Fibroblast of mammary gland (primary cell): ENCODE measurements around the gene STARD8.

Experiments
- DNase-seq: peaks from one replicate; pipeline ENCODE4 v3.0.0-alpha.2; 2010; ENCODE audit warnings: low read depth
- H3K4me3 ChIP-seq: 2 replicates; pipeline ENCODE4 v1.5.1; 2011; ENCODE audit warnings: low read depth, mild to moderate bottlenecking, low read length, moderate library complexity; ENCODE audit not compliant: control insufficient read depth
- TF ChIP-seq, protein P1 (sequence below): conservative IDR thresholded peaks from 2 replicates; pipeline ENCODE4 v1.5.1; 2011; ENCODE audit warnings: low read depth, low read length, inconsistent platforms; ENCODE audit not compliant: control insufficient read depth, insufficient read depth

The STARD8 gene

DNA sequence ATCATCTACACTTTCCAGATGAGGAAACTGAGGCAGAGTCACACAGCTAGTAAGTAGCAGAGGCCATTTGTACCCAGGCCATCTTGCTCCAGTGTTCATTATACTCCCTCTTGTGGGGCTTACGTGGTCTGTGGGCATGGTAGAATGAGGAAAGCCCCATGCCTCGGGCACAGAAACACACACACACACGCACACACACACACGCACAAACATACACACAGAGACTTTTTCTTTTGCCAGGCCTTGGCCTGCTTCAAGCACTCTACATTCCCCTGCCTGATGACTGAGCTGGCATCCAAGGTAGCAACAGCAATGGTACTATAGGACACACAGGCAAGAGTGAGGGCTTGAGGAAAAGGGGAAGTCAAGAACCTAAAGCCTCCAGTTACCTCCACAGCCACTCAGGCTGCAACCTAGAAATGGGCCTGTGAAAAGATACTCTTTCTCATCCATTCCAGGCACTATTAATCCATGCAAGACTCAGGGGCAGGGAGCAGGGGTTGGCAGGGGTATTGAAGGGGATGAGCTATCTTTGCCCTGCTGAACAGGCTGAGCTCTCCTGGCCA lies 43.6 kb downstream of the STARD8 start:
- no peak for DNase-seq
- TF ChIP-seq, protein P1, sequence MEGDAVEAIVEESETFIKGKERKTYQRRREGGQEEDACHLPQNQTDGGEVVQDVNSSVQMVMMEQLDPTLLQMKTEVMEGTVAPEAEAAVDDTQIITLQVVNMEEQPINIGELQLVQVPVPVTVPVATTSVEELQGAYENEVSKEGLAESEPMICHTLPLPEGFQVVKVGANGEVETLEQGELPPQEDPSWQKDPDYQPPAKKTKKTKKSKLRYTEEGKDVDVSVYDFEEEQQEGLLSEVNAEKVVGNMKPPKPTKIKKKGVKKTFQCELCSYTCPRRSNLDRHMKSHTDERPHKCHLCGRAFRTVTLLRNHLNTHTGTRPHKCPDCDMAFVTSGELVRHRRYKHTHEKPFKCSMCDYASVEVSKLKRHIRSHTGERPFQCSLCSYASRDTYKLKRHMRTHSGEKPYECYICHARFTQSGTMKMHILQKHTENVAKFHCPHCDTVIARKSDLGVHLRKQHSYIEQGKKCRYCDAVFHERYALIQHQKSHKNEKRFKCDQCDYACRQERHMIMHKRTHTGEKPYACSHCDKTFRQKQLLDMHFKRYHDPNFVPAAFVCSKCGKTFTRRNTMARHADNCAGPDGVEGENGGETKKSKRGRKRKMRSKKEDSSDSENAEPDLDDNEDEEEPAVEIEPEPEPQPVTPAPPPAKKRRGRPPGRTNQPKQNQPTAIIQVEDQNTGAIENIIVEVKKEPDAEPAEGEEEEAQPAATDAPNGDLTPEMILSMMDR = no peak
- H3K4me3 ChIP-seq = no peak overlapping the region

DNA sequence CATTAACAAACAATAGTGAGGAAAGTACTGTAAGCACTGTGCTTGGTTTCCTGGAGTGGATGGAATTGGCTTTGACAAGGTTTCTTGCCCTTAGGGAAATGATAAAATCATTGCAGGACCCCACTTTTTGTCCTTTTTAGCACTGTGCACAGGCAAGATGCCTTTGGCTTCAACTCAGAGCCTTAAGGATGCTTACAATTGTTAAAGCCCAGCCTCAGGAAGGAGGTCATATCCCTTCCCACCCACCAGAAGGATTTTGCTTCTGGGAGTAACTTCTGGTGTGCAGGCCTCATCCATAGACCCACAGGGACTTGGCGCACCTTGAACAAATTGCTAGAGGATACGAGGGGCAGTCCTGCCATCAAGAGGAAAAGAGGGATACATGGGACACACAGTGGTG lies 44.5 kb downstream of the STARD8 start:
- no peak for DNase-seq

DNA sequence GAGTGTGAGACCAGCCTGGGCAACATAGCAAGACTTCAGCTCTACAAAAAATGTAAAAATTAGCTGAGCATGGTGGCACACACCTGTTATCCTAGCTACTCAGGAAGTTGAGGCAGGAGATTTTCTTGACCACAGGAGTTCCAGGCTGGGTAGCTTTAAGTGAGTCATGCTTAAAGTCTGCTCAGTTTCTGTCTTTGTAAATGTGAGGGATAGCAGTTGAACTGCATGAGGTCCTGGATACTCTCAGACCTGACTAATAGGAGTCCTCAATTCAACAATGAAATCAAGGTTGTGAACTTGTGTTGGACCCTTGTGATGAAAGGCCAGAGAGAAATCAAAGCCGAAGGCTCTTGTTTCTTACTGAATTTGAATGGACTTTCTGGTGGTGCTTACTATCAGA lies 45.2 kb downstream of the STARD8 start:
- peak; percentile 40 for DNase-seq
- TF ChIP-seq, protein P1 = no peak
- no peak overlapping the region for H3K4me3 ChIP-seq

More for the DNA sequence above, 44.5 kb downstream of the STARD8 start:
- TF ChIP-seq, protein P1 = no peak
- no peak overlapping the region for H3K4me3 ChIP-seq

DNA sequence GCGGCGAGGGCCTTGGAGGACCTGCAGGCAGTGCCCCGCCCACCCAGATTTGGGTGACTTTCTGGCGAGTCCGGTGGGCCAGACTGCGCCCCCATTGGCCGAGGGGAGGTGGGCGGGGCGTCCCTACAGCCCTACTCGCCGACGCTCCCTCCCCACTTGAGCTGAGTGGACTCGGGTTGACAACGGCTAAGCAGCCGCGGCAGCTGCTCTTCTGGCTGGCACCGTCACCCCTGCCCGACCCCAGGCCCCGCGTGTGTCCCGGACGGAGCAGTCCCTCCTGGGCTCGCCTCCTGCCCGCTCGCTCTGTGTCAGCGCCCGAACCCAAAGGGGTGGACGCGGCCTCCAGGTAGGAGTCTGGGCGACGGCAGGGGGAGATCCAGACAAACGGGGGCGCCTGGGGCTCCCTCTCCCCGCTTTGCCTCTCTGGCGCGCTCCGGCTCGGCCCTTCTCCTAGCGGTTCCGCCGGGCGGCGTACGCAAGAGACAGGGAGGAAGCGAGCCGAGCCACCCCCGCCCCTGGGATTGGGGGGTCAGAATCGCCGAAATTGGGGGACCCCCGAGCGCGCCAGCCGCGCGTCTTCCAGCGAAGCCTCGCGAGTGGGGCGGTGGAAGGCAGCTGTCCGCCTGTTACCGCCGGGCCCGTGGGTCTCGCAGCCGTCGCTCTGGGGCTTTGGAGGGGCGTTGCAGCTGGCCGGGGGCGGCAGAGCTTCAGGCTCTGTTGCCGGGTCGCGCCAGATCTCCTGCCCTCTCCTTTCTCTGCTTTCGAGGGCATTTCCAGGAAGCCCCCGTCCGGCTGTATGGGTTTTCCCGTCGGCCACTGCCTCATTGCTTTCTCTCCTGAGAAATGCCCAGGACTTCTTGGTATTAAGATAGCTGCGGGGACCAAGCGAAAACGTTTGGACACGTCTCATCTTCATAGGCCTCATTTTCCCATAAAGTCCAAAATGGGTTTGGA lies 46.3 kb downstream of the STARD8 start:
- peak overlapping the region; percentile 48 for H3K4me3 ChIP-seq
- TF ChIP-seq, protein P1 = no peak
- peak; percentile 50 for DNase-seq

- TF ChIP-seq, protein P1 = no peak
- H3K4me3 ChIP-seq = peak overlapping the region; percentile 48
- peak; percentile 16 for DNase-seq
These were observed 47.2 kb downstream of the STARD8 start for GRCh38 chrX:68694435-68695205.

DNA sequence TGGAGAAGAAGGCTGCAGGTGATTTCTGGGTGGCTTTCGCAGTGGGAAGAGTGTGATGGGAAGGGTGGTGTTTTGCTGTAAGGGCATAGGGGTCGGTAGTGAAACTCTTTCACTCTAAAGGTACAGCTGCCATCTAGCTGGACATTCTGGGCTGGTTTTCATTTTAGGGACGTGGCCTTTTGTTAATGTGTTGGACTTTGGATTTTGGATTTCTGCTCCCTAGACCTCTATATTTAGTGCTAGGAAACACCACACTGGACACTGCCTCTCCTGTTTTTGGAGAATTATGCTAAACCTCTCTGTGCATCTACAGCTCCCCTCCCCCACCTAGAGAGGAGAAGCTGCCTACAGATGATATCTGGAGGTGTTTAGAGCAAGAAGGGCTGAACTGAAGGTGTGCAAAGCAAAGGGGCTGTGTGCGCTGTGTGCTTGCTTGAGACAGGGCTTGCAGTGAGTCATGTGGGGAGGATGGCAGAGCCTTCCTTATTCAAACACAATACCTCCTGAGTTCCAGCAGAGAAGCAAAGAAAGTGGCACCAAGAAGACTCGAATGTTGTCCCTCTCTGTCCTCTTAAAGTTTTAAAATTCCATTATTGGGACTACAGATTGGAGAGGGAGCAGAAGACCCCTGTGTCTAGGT lies 47.9 kb downstream of the STARD8 start:
- no peak overlapping the region for H3K4me3 ChIP-seq
- TF ChIP-seq, protein P1 = no peak
- no peak for DNase-seq
